Endothelial cell of umbilical vein (primary cell): Measurements from ENCODE around the gene GLRX.

Source experiments
- EZH2 ChIP-seq: IDR thresholded peaks from 2 replicates; pipeline ENCODE4 v1.6.1; 2012; ENCODE audit warnings: borderline replicate concordance, low read depth, mild to moderate bottlenecking, moderate library complexity, low read length, inconsistent platforms; ENCODE audit not compliant: severe bottlenecking
- JUN ChIP-seq: IDR thresholded peaks from 2 replicates; pipeline ENCODE4 v1.6.1; 2011; ENCODE audit warnings: borderline replicate concordance, low read depth; ENCODE audit not compliant: insufficient read length, insufficient read depth
- MYC ChIP-seq: IDR thresholded peaks from one replicate; pipeline ENCODE4 v1.6.1; 2011; ENCODE audit warnings: mild to moderate bottlenecking, low read depth, low read length
- POLR2A ChIP-seq: IDR thresholded peaks from 2 replicates; pipeline ENCODE4 v1.6.1; 2012; ENCODE audit warnings: low read depth, mild to moderate bottlenecking, control low read depth, low read length
- POLR2AphosphoS5 ChIP-seq: IDR thresholded peaks from 2 replicates; pipeline ENCODE4 v1.6.1; 2012; ENCODE audit warnings: low read depth, mild to moderate bottlenecking, control low read depth, low read length, moderate library complexity; ENCODE audit not compliant: insufficient read depth
- TF ChIP-seq, protein P1 (sequence below), 2 donors: IDR thresholded peaks; 1 replicate in 1 of 2; 2 replicates in 1 of 2; pipeline ENCODE4 v1.5.1; 2011; ENCODE audit warnings: low read length in 2 of 2, mild to moderate bottlenecking in 2 of 2, moderate library complexity in 2 of 2, control low read depth in 1 of 2, inconsistent platforms in 1 of 2, low read depth in 1 of 2; ENCODE audit not compliant: insufficient read depth in 1 of 2; ENCODE audit errors: extremely low read depth in 1 of 2
- TF ChIP-seq, protein P2 (sequence below): IDR thresholded peaks from 2 replicates; pipeline ENCODE4 v1.6.1; 2011; ENCODE audit not compliant: insufficient read depth, insufficient read length

DNA sequence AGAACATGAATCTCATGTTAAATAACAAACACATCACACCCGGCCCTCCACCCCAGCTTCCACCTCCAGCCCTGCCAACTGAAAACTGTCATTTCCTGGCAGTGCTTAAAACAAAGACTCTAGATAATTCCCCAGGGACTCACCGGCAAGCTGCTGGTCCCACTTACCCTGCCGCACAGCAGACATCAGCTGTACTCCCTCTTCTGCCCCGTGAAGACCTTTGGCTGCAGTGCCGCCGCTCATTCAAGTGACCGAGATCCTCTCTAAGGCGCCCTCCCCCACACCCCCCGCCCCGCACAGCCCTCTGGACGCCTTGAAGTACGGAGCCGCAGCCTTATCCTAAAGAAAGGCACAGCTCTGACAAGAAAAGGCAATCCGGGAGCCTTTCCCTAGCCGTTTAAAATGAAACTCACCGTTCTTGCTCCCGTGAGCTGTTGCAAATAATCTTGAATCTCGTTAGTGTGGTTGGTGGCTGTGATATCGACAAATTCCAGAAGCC, 434 bp downstream of the GLRX start:
- no peak for TF ChIP-seq POLR2AphosphoS5
- TF ChIP-seq, protein P1, sequence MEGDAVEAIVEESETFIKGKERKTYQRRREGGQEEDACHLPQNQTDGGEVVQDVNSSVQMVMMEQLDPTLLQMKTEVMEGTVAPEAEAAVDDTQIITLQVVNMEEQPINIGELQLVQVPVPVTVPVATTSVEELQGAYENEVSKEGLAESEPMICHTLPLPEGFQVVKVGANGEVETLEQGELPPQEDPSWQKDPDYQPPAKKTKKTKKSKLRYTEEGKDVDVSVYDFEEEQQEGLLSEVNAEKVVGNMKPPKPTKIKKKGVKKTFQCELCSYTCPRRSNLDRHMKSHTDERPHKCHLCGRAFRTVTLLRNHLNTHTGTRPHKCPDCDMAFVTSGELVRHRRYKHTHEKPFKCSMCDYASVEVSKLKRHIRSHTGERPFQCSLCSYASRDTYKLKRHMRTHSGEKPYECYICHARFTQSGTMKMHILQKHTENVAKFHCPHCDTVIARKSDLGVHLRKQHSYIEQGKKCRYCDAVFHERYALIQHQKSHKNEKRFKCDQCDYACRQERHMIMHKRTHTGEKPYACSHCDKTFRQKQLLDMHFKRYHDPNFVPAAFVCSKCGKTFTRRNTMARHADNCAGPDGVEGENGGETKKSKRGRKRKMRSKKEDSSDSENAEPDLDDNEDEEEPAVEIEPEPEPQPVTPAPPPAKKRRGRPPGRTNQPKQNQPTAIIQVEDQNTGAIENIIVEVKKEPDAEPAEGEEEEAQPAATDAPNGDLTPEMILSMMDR (IDR thresholded peaks at IDR 0.05; ENCODE audit: extremely low read depth in 1 of 2, insufficient read depth in 1 of 2, low read depth in 1 of 2, low read length in 2 of 2) = no peak
- TF ChIP-seq EZH2 = no peak
- peak; percentile 18 for TF ChIP-seq POLR2A
- TF ChIP-seq MYC = no peak
- no peak for TF ChIP-seq JUN
- TF ChIP-seq, protein P2, sequence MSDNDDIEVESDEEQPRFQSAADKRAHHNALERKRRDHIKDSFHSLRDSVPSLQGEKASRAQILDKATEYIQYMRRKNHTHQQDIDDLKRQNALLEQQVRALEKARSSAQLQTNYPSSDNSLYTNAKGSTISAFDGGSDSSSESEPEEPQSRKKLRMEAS = no peak
